ENCODE results near the gene GAP43. TPM values are rescaled to one million over a fixed set of nuclear protein-coding genes. Genes with fewer than 3 reads are reported as not detected.

Gene GAP43
- total and polyA plus RNA-seq, 2 of the 4 experiments (the other 2 are of a cell fraction), result 0.36 to 0.51 TPM

GRCh38 chr3:115663414-115663813, 40.1 kb downstream of the GAP43 start:
- no peak overlapping the region for H2AK5ac ChIP-seq (ENCODE audit: low read depth, low read length)
- in situ Hi-C loops (cut with MboI; ENCODE audit: low sequenced_read_pairs) (no loop called here), intact Hi-C loops (cut with micrococcal nuclease) (no loop called here), dilution Hi-C loops (cut with HindIII; ENCODE audit: low sequenced_read_pairs, unreplicated experiment) (no loop called here)
- no peaks in the 10 kb centered on the region for H3K36me3 ChIP-seq (ENCODE audit: control insufficient read depth, insufficient read depth, low read length)
- H3K56ac ChIP-seq (ENCODE audit: extremely low read depth, insufficient read depth, low read length), result no peak overlapping the region
- TF ChIP-seq POLR2A (IDR thresholded peaks at IDR 0.05; ENCODE audit: low read depth, low read length) (no peak), MAZ (IDR thresholded peaks at IDR 0.05; ENCODE audit: borderline replicate concordance, low read depth, low read length) (no peak), RFX5 (IDR thresholded peaks at IDR 0.05; ENCODE audit: low read depth, low read length) (no peak), FOS (IDR thresholded peaks at IDR 0.05; ENCODE audit: low read depth, low read length) (no peak), CHD1 (IDR thresholded peaks at IDR 0.05; ENCODE audit: low read depth, low read length) (no peak), ELK1 (IDR thresholded peaks at IDR 0.05; ENCODE audit: borderline replicate concordance, low read depth, low read length) (no peak), CEBPB (IDR thresholded peaks at IDR 0.05; ENCODE audit: low read depth, low read length) (no peak), NFE2L2 (IDR thresholded peaks at IDR 0.05; ENCODE audit: low read depth, low read length) (no peak), SMC3 (IDR thresholded peaks at IDR 0.05; ENCODE audit: low read depth, low read length) (no peak), MXI1 (IDR thresholded peaks at IDR 0.05; ENCODE audit: borderline replicate concordance, low read depth, low read length) (no peak), RCOR1 (IDR thresholded peaks at IDR 0.05; ENCODE audit: insufficient replicate concordance, low read length) (no peak)
- TF ChIP-seq, protein P1, sequence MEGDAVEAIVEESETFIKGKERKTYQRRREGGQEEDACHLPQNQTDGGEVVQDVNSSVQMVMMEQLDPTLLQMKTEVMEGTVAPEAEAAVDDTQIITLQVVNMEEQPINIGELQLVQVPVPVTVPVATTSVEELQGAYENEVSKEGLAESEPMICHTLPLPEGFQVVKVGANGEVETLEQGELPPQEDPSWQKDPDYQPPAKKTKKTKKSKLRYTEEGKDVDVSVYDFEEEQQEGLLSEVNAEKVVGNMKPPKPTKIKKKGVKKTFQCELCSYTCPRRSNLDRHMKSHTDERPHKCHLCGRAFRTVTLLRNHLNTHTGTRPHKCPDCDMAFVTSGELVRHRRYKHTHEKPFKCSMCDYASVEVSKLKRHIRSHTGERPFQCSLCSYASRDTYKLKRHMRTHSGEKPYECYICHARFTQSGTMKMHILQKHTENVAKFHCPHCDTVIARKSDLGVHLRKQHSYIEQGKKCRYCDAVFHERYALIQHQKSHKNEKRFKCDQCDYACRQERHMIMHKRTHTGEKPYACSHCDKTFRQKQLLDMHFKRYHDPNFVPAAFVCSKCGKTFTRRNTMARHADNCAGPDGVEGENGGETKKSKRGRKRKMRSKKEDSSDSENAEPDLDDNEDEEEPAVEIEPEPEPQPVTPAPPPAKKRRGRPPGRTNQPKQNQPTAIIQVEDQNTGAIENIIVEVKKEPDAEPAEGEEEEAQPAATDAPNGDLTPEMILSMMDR (conservative IDR thresholded peaks at IDR 0.05; ENCODE audit: low read depth, low read length), result no peak
- no peak overlapping the region for H2BK15ac ChIP-seq (ENCODE audit: low read depth, low read length)
- BruUV-seq (replicated peaks), result no TSS peak
- H4K20me1 ChIP-seq (ENCODE audit: insufficient read depth, low read length), result no peaks in the 10 kb centered on the region
- H3K27me3 ChIP-seq (ENCODE audit: control insufficient read depth, insufficient read depth, low read length), result no peaks in the 10 kb centered on the region
- no peak overlapping the region for H3K9ac ChIP-seq (ENCODE audit: low read depth, low read length)
- DNase-seq, result no peak
- H3K23ac ChIP-seq (ENCODE audit: low read depth, low read length), result no peak overlapping the region
- H3K27ac ChIP-seq (ENCODE audit: insufficient read depth, low read length), result no peak overlapping the region
- no peak for ATAC-seq (ENCODE audit: low read depth)
- WGBS, 2 experiments (ENCODE audit: extremely low coverage in 2 of 2, insufficient read length in 1 of 2), result 92% methylated on average over 2 of the region's 3 CpGs; no CpG with 5 or more reads in 1 of the 2 experiments
- no peak overlapping the region for H2BK20ac ChIP-seq (ENCODE audit: low read depth, low read length)
- CTCF ChIA-PET, result no interaction called here
- POLR2A ChIA-PET (ENCODE audit: unreplicated experiment), result no interaction called here
- H3K9me3 ChIP-seq (ENCODE audit: control insufficient read depth, insufficient read depth, low read length), result no peaks in the 10 kb centered on the region
- no peak overlapping the region for H2AFZ ChIP-seq (replicated peaks; ENCODE audit: low read length, poor library complexity)
- no peak overlapping the region for H2BK5ac ChIP-seq (ENCODE audit: low read depth, low read length, poor library complexity, severe bottlenecking)
- no peak overlapping the region for H2BK120ac ChIP-seq (ENCODE audit: low read depth, low read length)
- peaks cover 7% of the 10 kb centered on the region for H3K4me1 ChIP-seq (ENCODE audit: control insufficient read depth, insufficient read depth, low read length)
- H4K8ac ChIP-seq (ENCODE audit: low read depth in 2 of 2, low read length in 2 of 2), result no peak overlapping the region
- H2AK9ac ChIP-seq (replicated peaks; ENCODE audit: low read depth, low read length, poor library complexity), result no peak overlapping the region
- no peaks in the 10 kb centered on the region for H3K9me1 ChIP-seq (ENCODE audit: insufficient read depth, low read length)
- no peak overlapping the region for H3K4me2 ChIP-seq (ENCODE audit: low read depth, low read length)
- no peak overlapping the region for H3K18ac ChIP-seq (ENCODE audit: low read depth, low read length)
- H4K5ac ChIP-seq (ENCODE audit: low read depth, low read length), result no peak overlapping the region
- no peak overlapping the region for H4K91ac ChIP-seq (ENCODE audit: insufficient read depth, low read depth, low read length)
- no peak overlapping the region for H3K4me3 ChIP-seq (ENCODE audit: insufficient read depth, low read depth, low read length)
- H3K14ac ChIP-seq (replicated peaks; ENCODE audit: low read depth, low read length), result no peak overlapping the region
- H3K4ac ChIP-seq (ENCODE audit: low read depth, low read length), result no peak overlapping the region
- no peaks in the 10 kb centered on the region for H3K79me1 ChIP-seq (ENCODE audit: low read depth in 1 of 2, low read length in 2 of 2)
